Right lobe of liver (tissue), 6 donors: ENCODE results near the gene CAPSL. TPM values are rescaled to one million over a fixed set of nuclear protein-coding genes. Genes with fewer than 3 reads are reported as not detected.

ENCODE experiments used
- ATAC-seq, 4 donors: fragments of 200-7000 bp; cut with Tn5 transposase; one replicate each; pipeline ENCODE4 v1.9.1; 2020; ENCODE audit warnings: mild to moderate bottlenecking in 4 of 4, moderate library complexity in 4 of 4
- DNase-seq, 3 donors: peaks; one replicate each; pipeline ENCODE4 v3.0.0-alpha.2; 2020
- H3K27ac ChIP-seq, 3 donors: fragments of 200-600 bp; one replicate each; pipeline ENCODE4 v1.8.0; 2022
- H3K27me3 ChIP-seq, 2 donors: fragments of 200-600 bp; one replicate each; pipeline ENCODE4 v1.8.0; 2022
- H3K36me3 ChIP-seq, 4 donors: fragments of 200-600 bp; sonication (generic) in 1 of 4; one replicate each; pipeline versions ENCODE4 v1.5.1 to v1.8.0; 2017 to 2022; ENCODE audit warnings: control low read depth in 1 of 4
- H3K4me1 ChIP-seq, 4 donors: fragments of 200-600 bp; sonication (generic) in 1 of 4; one replicate each; pipeline versions ENCODE4 v1.5.1 to v1.8.0; 2017 to 2022; ENCODE audit warnings: control low read depth in 1 of 4
- H3K4me3 ChIP-seq, 3 donors: fragments of 200-600 bp; one replicate each; pipeline ENCODE4 v1.8.0; 2022
- H3K9me3 ChIP-seq, 4 donors: fragments of 200-600 bp; sonication (generic) in 1 of 4; one replicate each; pipeline versions ENCODE4 v1.5.1 to v1.8.0; 2017 to 2022; ENCODE audit warnings: control low read depth in 1 of 4
- CTCF ChIP-seq, 4 donors: fragments of 200-600 bp in 3 of 4; fragments of 450-650 bp in 1 of 4; IDR thresholded peaks; one replicate each; pipeline versions ENCODE4 v1.5.1 to v1.8.0; 2016 to 2022; ENCODE audit warnings: antibody characterized with exemption in 4 of 4, mild to moderate bottlenecking in 2 of 4
- POLR2A ChIP-seq: fragments of 450-650 bp; IDR thresholded peaks from one replicate; pipeline ENCODE4 v1.6.1; 2017; ENCODE audit warnings: antibody characterized with exemption, mild to moderate bottlenecking
- WGBS: methylation state at CpG from one replicate; pipeline ENCODE4 v1.1.6; 2018; ENCODE audit warnings: low coverage, low lambda C conversion rate; ENCODE audit not compliant: insufficient coverage; ENCODE audit errors: missing lambda C conversion rate; 5-methylcytosine and 5-hydroxymethylcytosine counted together
- intact Hi-C, 2 donors: fragments of 100-400 bp; cut with DNase I; formaldehyde crosslinking; loops; one replicate each; pipeline versions ENCODE4 v1.11.2 to v1.14.1; 2022
- total RNA-seq, 6 experiments: library from RNA; depleted of rRNA in 2 of 6; stranded (reverse); fragments of >200 nt in 2 of 6; fragmentation: NEBNext Ultra II Directional in 3 of 6; extraction: Animal tissue kit (Norgen Biotek cat#: 25700) in 3 of 6; gene quantifications; one replicate each; pipeline versions ENCODE4 v1.1.0 to v1.2.4, GENCODE V29; 2016 to 2023
- donor health status: DM: no; HTN: yes; CAD: no.
- donor health status: DM: no; HTN: no; CAD: no.
- donor health status: DM: no; HTN: no; CAD: no.
- donor health status: DM: no; HTN: yes; CAD: no.
- donor health status: DM: no; HTN: yes; CAD: no.

CAPSL gene
- total RNA-seq, 6 experiments from 2014 or later, result not detected

DNA sequence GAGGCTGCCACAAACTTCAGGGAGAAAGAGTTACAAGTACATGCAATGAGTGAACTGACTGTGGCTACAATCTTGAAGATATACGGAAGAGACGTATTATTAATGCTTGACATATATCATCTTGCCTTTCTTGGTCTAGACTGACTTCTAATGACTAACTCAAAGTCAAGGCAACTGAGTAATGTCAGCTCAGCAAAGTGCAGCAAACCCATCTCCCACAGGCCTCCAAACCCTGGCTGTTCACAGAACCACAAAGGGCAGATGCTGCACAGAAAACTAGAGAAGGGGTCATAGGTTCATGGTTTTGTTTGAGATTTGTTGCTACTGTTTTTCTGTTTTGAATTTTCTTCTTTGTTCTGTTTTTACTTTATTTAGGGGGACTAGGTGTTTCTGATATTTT, 60.8 kb downstream of the CAPSL start:
- H3K27ac ChIP-seq, result no peak overlapping the region
- 100% methylated on average over 2 of the region's 2 CpGs for WGBS
- intact Hi-C loops, result no loop called here

GRCh38 chr5:35876922-35877321, 61.5 kb downstream of the CAPSL start:
- ATAC-seq (no peak), DNase-seq (no peak)
- H3K27me3 ChIP-seq, result no peaks in the 10 kb centered on the region
- 44% methylated on average over 3 of the region's 3 CpGs for WGBS
- H3K36me3 ChIP-seq, result no peaks in the 10 kb centered on the region
- H3K4me3 ChIP-seq, result no peak overlapping the region
- TF ChIP-seq POLR2A, result no peak
- TF ChIP-seq CTCF (IDR thresholded peaks at IDR 0.05), result no peak
- no peaks in the 10 kb centered on the region for H3K9me3 ChIP-seq
- H3K27ac ChIP-seq, result no peak overlapping the region
- intact Hi-C loops, result no loop called here
- no peaks in the 10 kb centered on the region for H3K4me1 ChIP-seq

More for the DNA sequence above, 60.8 kb downstream of the CAPSL start:
- TF ChIP-seq POLR2A (no peak), CTCF (IDR thresholded peaks at IDR 0.05) (no peak)
- no peaks in the 10 kb centered on the region for H3K27me3 ChIP-seq
- no peaks in the 10 kb centered on the region for H3K36me3 ChIP-seq
- no peak overlapping the region for H3K4me3 ChIP-seq
- DNase-seq, result no peak
- no peaks in the 10 kb centered on the region for H3K4me1 ChIP-seq
- no peak for ATAC-seq
- no peaks in the 10 kb centered on the region for H3K9me3 ChIP-seq

DNA sequence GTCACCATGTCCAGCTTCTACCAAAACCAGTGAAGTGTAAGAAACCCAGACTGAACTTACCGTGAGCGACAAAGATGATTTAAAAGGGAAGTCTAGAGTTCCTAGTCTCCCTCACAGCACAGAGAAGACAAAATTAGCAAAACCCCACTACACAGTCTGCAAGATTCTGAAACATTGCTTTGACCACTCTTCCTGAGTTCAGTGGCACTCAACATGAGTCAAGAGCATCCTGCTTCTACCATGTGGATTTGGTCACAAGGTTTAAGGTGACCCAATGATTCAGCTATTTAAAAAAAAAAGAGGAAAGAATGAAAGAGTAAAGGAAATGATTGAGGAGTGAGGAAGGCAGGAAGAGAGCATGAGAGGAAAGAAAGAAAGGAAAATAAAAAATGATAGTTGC, 62.0 kb downstream of the CAPSL start:
- H3K27ac ChIP-seq, result no peak overlapping the region
- WGBS, result 70% methylated on average over 2 of the region's 2 CpGs

DNA sequence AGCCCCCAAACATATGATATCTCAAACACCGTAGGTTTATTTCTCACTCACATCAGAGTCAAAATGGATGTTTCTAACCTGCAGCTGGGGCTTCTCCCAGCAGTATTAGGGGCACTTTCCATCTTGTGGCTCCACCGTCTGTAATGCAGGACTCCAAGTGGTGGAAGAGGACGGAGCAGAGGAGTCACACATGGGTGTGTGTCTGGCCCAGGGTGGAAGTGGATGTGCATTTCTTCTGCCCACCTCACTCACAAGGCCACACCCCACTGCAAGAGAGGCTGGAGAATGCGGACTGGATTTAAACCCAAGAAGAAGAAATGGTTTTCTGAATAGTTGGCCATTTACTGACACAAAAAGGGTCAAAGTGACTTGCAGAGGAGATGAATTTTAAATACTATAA, 67.8 kb downstream of the CAPSL start:
- 96% methylated on average over 3 of the region's 4 CpGs for WGBS
- Histone ChIP-seq H3K4me3 (no peak overlapping the region), H3K27me3 (no peaks in the 10 kb centered on the region), H3K4me1 (no peaks in the 10 kb centered on the region), H3K27ac (no peak overlapping the region), H3K36me3 (no peaks in the 10 kb centered on the region), H3K9me3 (no peaks in the 10 kb centered on the region)
- intact Hi-C loops, result no loop called here
- no peak for DNase-seq
- ATAC-seq, result no peak
- no peak for TF ChIP-seq POLR2A
- TF ChIP-seq CTCF (IDR thresholded peaks at IDR 0.05), result no peak

More for the DNA sequence above, 62.0 kb downstream of the CAPSL start:
- DNase-seq (no peak), ATAC-seq (no peak)
- intact Hi-C loops, result no loop called here
- no peak overlapping the region for H3K4me3 ChIP-seq
- H3K27me3 ChIP-seq, result no peaks in the 10 kb centered on the region
- H3K4me1 ChIP-seq, result no peaks in the 10 kb centered on the region
- H3K36me3 ChIP-seq, result no peaks in the 10 kb centered on the region
- H3K9me3 ChIP-seq, result no peaks in the 10 kb centered on the region
- TF ChIP-seq POLR2A (no peak), CTCF (IDR thresholded peaks at IDR 0.05) (no peak)

- intact Hi-C loops, result no loop called here
- 64% methylated on average over 5 of the region's 5 CpGs for WGBS
- DNase-seq (no peak), ATAC-seq (no peak)
- no peak overlapping the region for H3K27ac ChIP-seq
- no peaks in the 10 kb centered on the region for H3K27me3 ChIP-seq
- no peaks in the 10 kb centered on the region for H3K4me1 ChIP-seq
- no peaks in the 10 kb centered on the region for H3K36me3 ChIP-seq
- no peak overlapping the region for H3K4me3 ChIP-seq
- H3K9me3 ChIP-seq, result no peaks in the 10 kb centered on the region
- TF ChIP-seq POLR2A, result no peak
Observed at GRCh38 chr5:35869685-35870277, 68.6 kb downstream of the CAPSL start.
